GM12892 (cell line): ENCODE data around the gene ABLIM1.

ENCODE experiments used
- POLR2A ChIP-seq: IDR thresholded peaks from 2 replicates; pipeline ENCODE4 v1.6.1; 2011; ENCODE audit warnings: low read depth, low read length, control low read depth
- POLR2AphosphoS5 ChIP-seq: IDR thresholded peaks from 2 replicates; pipeline ENCODE4 v1.6.1; 2011; ENCODE audit warnings: low read depth, low read length, control low read depth
- TAF1 ChIP-seq: IDR thresholded peaks from 2 replicates; pipeline ENCODE4 v1.6.1; 2011; ENCODE audit warnings: low read depth, mild to moderate bottlenecking, control low read depth, low read length, borderline replicate concordance

GRCh38 chr10:114403541-114404161, 254.4 kb downstream of the ABLIM1 start:
- TF ChIP-seq POLR2A (no peak), TAF1 (no peak), POLR2AphosphoS5 (no peak)
